ENCODE results near the gene LARP4.
"Not testable (repeated sequence)": the region's sequence is repeated elsewhere in the genome, so short reads cannot be mapped to it uniquely, and the experiment has no call there.

GRCh38 chr12:50423342-50423741 is 22.7 kb downstream of the LARP4 start:
- TF ChIP-seq CTCF (conservative IDR thresholded peaks at IDR 0.05; ENCODE audit: low read depth, low read length); USF2 (IDR thresholded peaks at IDR 0.05; ENCODE audit: low read depth, low read length); POLR2A (IDR thresholded peaks at IDR 0.05; ENCODE audit: low read depth, low read length); NFE2L2 (IDR thresholded peaks at IDR 0.05; ENCODE audit: low read depth, low read length); RAD21 (IDR thresholded peaks at IDR 0.05; ENCODE audit: low read length); RCOR1 (IDR thresholded peaks at IDR 0.05; ENCODE audit: insufficient replicate concordance, low read length); RFX5 (IDR thresholded peaks at IDR 0.05; ENCODE audit: low read depth, low read length); BHLHE40 (IDR thresholded peaks at IDR 0.05; ENCODE audit: low read depth, low read length); CEBPB (IDR thresholded peaks at IDR 0.05; ENCODE audit: low read depth, low read length); MXI1 (IDR thresholded peaks at IDR 0.05; ENCODE audit: borderline replicate concordance, low read depth, low read length); ELK1 (IDR thresholded peaks at IDR 0.05; ENCODE audit: borderline replicate concordance, low read depth, low read length); MAZ (IDR thresholded peaks at IDR 0.05; ENCODE audit: borderline replicate concordance, low read depth, low read length): not testable (repeated sequence)

All from IMR-90 (cell line).